ENCODE measurements around the gene TUG1. TPM values are rescaled to one million over a fixed set of nuclear protein-coding genes. Genes with fewer than 3 reads are reported as not detected.

The TUG1 gene
- total RNA-seq, 1 experiment from 2014 or later, result 69.8 TPM

DNA sequence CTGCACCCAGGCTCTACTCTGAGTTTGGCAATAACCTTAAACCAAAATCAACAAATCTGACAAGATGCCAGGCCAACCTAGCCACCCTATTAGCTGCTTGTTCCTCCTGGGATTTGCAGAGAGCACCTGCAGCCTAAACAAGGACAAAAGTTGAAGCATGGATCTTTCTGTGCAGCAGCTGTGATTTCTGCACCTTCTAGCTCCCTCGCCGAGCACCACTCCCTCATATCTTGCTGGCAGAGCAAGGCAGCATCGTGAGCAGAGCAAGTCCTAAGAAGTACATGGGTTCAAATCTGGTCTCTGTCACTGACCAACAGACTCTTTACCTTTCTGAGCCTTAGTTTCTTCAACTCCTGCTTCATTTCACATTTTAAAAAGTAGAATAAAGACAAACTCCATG, 38.8 kb upstream of the TUG1 start:
- in situ Hi-C loops (cut with HindIII; ENCODE audit: low pct_unique_long_range_greater_than_20kb, low sequenced_read_pairs), result no loop called here
- H3K4me1 ChIP-seq (ENCODE audit: control insufficient read depth, insufficient read depth, low read length), result no peaks in the 10 kb centered on the region
- no peak overlapping the region for H3K27ac ChIP-seq (ENCODE audit: low read length)
- H3K36me3 ChIP-seq (ENCODE audit: control insufficient read depth, insufficient read depth, low read length), result peaks cover 9% of the 10 kb centered on the region
- POLR2A ChIA-PET, result no interaction called here
- H3K27me3 ChIP-seq (ENCODE audit: control insufficient read depth, insufficient read depth, low read length), result no peaks in the 10 kb centered on the region
- H3K9me3 ChIP-seq (ENCODE audit: control insufficient read depth, insufficient read depth, low read depth, low read length), result no peaks in the 10 kb centered on the region
- no peak for DNase-seq (ENCODE audit: low read depth, low spot score)
- intact Hi-C loops (cut with micrococcal nuclease; ENCODE audit: unreplicated experiment), result no loop called here
- no TSS peak for BruUV-seq (replicated peaks)
- TF ChIP-seq, protein P1, sequence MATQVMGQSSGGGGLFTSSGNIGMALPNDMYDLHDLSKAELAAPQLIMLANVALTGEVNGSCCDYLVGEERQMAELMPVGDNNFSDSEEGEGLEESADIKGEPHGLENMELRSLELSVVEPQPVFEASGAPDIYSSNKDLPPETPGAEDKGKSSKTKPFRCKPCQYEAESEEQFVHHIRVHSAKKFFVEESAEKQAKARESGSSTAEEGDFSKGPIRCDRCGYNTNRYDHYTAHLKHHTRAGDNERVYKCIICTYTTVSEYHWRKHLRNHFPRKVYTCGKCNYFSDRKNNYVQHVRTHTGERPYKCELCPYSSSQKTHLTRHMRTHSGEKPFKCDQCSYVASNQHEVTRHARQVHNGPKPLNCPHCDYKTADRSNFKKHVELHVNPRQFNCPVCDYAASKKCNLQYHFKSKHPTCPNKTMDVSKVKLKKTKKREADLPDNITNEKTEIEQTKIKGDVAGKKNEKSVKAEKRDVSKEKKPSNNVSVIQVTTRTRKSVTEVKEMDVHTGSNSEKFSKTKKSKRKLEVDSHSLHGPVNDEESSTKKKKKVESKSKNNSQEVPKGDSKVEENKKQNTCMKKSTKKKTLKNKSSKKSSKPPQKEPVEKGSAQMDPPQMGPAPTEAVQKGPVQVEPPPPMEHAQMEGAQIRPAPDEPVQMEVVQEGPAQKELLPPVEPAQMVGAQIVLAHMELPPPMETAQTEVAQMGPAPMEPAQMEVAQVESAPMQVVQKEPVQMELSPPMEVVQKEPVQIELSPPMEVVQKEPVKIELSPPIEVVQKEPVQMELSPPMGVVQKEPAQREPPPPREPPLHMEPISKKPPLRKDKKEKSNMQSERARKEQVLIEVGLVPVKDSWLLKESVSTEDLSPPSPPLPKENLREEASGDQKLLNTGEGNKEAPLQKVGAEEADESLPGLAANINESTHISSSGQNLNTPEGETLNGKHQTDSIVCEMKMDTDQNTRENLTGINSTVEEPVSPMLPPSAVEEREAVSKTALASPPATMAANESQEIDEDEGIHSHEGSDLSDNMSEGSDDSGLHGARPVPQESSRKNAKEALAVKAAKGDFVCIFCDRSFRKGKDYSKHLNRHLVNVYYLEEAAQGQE (IDR thresholded peaks at IDR 0.05; ENCODE audit: insufficient read depth in 1 of 2, low read depth in 2 of 2, low read length in 1 of 2), result no peak
- TF ChIP-seq SIN3A (IDR thresholded peaks at IDR 0.05; ENCODE audit: borderline replicate concordance, insufficient read depth, low read depth, low read length), result no peak
- TF ChIP-seq TCF7L2 (IDR thresholded peaks at IDR 0.05; ENCODE audit: low read depth, low read length), result no peak
- TF ChIP-seq POLR2AphosphoS5 (IDR thresholded peaks at IDR 0.05; ENCODE audit: low read depth, low read length), result no peak
- no peak for TF ChIP-seq CTCF (IDR thresholded peaks at IDR 0.05)
- H3K4me3 ChIP-seq (ENCODE audit: low read depth in 2 of 2, low read length in 2 of 2), result no peak overlapping the region
- no peak for ATAC-seq
- CTCF ChIA-PET, result no interaction called here

- no peaks in the 10 kb centered on the region for H3K9me3 ChIP-seq (ENCODE audit: control insufficient read depth, insufficient read depth, low read depth, low read length)
- H3K36me3 ChIP-seq (ENCODE audit: control insufficient read depth, insufficient read depth, low read length), result peaks cover 15% of the 10 kb centered on the region
- intact Hi-C loops (cut with micrococcal nuclease; ENCODE audit: unreplicated experiment), result no loop called here
- no peak overlapping the region for H3K4me3 ChIP-seq (ENCODE audit: low read depth in 2 of 2, low read length in 2 of 2)
- TF ChIP-seq TCF7L2 (IDR thresholded peaks at IDR 0.05; ENCODE audit: low read depth, low read length) (no peak), POLR2AphosphoS5 (IDR thresholded peaks at IDR 0.05; ENCODE audit: low read depth, low read length) (no peak), SIN3A (IDR thresholded peaks at IDR 0.05; ENCODE audit: borderline replicate concordance, insufficient read depth, low read depth, low read length) (no peak), CTCF (IDR thresholded peaks at IDR 0.05) (no peak)
- TF ChIP-seq, protein P1 (IDR thresholded peaks at IDR 0.05; ENCODE audit: insufficient read depth in 1 of 2, low read depth in 2 of 2, low read length in 1 of 2), result no peak
- no peaks in the 10 kb centered on the region for H3K27me3 ChIP-seq (ENCODE audit: control insufficient read depth, insufficient read depth, low read length)
- no peak for DNase-seq (ENCODE audit: low read depth, low spot score)
- BruUV-seq (replicated peaks), result no TSS peak
- ATAC-seq, result no peak
- CTCF ChIA-PET, result no interaction called here
- POLR2A ChIA-PET, result no interaction called here
- no peak overlapping the region for H3K27ac ChIP-seq (ENCODE audit: low read length)
- in situ Hi-C loops (cut with HindIII; ENCODE audit: low pct_unique_long_range_greater_than_20kb, low sequenced_read_pairs), result no loop called here
- no peaks in the 10 kb centered on the region for H3K4me1 ChIP-seq (ENCODE audit: control insufficient read depth, insufficient read depth, low read length)
Measured at GRCh38 chr22:30931541-30932300, 37.3 kb upstream of the TUG1 start.

Measured in Panc1 (cell line).